ENCODE data around the gene NOTCH2NLA. TPM values are rescaled to one million over a fixed set of nuclear protein-coding genes. Genes with fewer than 3 reads are reported as not detected.
"Not testable (repeated sequence)": the region's sequence is repeated elsewhere in the genome, so short reads cannot be mapped to it uniquely, and the experiment has no call there.

Gene NOTCH2NLA
- total RNA-seq, 1 donor = 42.3 TPM

GRCh38 chr1:146228144-146228682, 608 bp downstream of the NOTCH2NLA start:
- H3K4me3 ChIP-seq (ENCODE audit: low read depth, low read length) = peak overlapping the region; percentile 52
- not testable (repeated sequence) for DNase-seq (ENCODE audit: low read depth)

- not testable (repeated sequence) for H3K4me3 ChIP-seq (ENCODE audit: low read depth, low read length); DNase-seq (ENCODE audit: low read depth)
Observed at GRCh38 chr1:146174531-146174930, 54.3 kb downstream of the NOTCH2NLA start.

- not testable (repeated sequence) for H3K4me3 ChIP-seq (ENCODE audit: low read depth, low read length); DNase-seq (ENCODE audit: low read depth)
Observed at GRCh38 chr1:146167740-146168139, 61.1 kb downstream of the NOTCH2NLA start.

- not testable (repeated sequence) for H3K4me3 ChIP-seq (ENCODE audit: low read depth, low read length); DNase-seq (ENCODE audit: low read depth)
Observed at GRCh38 chr1:146167273-146167672, 61.5 kb downstream of the NOTCH2NLA start.

- DNase-seq (ENCODE audit: low read depth); H3K4me3 ChIP-seq (ENCODE audit: low read depth, low read length): not testable (repeated sequence)
Observed at GRCh38 chr1:146144465-146144864, 84.4 kb downstream of the NOTCH2NLA start, which contains the start of gene NBPF10. Gene NBPF10, minus strand, starts transcription at chr1:146144804. Its CDS starts 35 bp downstream, at chr1:146144769.

Other genes starting within 250 kb of the NOTCH2NLA start
- gene TXNIP, start 232.4 kb downstream of the NOTCH2NLA start, total RNA-seq = 69.5 and 205 TPM in 2 replicates
- not detected in 2 replicates for gene HJV, start 207.3 kb downstream of the NOTCH2NLA start, total RNA-seq
- gene NBPF10, start 84.2 kb downstream of the NOTCH2NLA start, total RNA-seq = 1.3 and 2.3 TPM in 2 replicates

All from fibroblast of villous mesenchyme (primary cell).